GM19193 (cell line): ENCODE measurements around the gene PDGFC.

Experiments used
- POLR2A ChIP-seq: IDR thresholded peaks from 4 replicates; pipeline ENCODE4 v1.6.1; 2011; ENCODE audit not compliant: insufficient read depth, insufficient read length; ENCODE audit errors: extremely low read depth

PDGFC gene

DNA sequence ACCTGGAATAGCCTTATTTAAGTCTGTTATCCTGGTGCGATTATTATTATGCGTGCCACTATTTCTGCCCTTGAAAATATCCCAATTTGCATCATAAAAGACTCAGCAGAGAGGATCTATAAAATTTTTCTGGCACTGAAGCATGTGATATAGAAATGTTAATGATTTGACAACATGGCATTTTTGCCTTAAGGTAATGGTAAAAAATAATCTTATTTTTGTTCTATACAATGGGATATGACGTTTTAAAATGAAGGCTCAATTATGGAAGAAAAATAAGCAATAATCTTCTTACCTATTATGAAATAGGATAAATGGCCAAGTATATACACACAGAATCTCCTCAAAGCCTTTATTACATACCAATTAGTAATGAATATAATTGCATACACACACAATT, 113.5 kb downstream of the PDGFC start:
- no peak for TF ChIP-seq POLR2A

DNA sequence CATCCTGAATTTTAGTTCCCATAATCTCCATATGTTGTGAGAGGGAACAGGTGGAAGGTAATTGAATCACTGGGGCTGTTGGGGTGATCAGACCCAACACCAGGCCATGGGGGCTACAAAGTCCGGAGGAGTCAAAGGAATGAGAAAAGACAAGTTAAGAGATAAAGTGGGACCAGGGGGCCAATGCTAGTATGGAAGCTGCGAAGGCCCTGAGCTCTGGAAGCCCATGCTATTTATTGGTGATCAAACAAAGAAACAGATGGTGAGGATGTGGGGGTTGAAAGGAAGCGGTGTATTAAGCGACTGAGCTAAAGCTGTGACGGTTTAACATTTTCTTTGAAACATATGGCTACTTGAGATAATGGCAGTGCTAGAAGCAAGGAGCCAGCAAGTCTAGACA, 132.8 kb downstream of the PDGFC start:
- TF ChIP-seq POLR2A, result no peak

DNA sequence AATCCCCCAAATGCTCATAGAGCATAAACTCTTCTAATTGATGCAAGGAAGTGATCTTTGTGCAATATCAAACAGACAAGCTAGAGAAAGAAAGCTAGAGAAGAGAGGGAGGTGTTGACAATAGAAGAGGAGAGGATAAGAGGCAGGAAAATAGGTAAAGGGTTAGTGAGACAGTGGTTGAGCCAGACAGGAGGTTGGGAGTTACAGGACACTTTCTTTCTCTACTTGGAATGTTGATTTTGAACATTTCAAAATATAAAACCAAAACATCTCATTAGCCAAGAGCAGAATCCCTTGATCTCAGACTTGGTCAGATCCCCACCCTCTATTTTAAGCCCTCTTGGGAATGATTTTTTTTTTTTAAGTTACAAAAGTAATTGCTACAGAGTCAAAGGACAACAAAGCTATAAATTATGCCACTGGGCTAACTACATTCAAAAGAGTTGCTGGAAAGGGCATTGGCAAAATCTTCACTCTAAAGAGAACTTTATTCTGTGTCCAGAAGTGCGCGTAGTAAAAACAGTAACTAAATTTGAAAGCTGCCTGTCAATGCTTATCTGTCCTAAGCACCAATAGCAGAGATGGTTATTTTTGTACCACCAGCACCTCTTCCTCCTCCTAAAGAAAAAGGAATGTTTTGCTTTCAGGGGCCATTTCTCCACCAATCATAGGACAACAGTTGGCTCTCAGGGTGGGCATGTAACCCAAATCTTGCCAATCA, 133.8 kb downstream of the PDGFC start:
- TF ChIP-seq POLR2A, result no peak

DNA sequence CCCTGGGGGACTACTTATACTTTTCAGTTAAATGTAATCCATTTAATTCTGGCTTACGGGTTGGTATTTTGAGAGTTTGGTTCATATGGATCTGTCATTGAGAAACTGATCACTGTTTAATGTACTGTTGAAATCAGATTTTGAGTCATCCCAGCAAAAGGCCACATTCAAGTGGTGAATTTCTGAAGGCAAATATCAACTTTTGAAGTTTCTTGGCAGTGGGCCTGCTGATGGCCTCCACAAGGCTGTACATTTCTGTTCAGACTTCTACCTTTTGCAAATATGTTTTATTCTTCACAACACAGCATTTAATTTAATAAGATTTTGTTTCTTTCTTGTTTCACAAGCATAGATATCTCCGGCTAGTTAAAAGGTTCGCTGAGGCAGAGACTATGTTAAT, 138.7 kb downstream of the PDGFC start:
- TF ChIP-seq POLR2A, result no peak

DNA sequence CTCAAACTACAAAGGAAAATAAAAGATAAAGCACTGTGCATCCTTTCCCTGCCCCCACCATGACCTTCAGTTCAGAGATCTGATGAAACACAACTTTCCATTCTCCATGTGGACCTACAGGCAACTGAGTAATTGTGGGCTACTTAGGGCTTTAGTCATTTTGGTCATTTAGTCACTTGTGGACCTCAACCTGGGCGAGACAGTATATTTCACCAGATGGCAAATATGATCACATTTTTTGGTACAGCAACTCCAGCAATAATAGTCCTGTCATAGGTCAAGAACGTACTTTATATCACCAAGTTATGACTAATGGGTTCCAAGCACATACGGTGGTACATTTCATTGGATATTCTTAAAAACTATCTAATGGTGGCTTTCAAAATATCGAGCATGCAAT, 141.2 kb downstream of the PDGFC start:
- no peak for TF ChIP-seq POLR2A

DNA sequence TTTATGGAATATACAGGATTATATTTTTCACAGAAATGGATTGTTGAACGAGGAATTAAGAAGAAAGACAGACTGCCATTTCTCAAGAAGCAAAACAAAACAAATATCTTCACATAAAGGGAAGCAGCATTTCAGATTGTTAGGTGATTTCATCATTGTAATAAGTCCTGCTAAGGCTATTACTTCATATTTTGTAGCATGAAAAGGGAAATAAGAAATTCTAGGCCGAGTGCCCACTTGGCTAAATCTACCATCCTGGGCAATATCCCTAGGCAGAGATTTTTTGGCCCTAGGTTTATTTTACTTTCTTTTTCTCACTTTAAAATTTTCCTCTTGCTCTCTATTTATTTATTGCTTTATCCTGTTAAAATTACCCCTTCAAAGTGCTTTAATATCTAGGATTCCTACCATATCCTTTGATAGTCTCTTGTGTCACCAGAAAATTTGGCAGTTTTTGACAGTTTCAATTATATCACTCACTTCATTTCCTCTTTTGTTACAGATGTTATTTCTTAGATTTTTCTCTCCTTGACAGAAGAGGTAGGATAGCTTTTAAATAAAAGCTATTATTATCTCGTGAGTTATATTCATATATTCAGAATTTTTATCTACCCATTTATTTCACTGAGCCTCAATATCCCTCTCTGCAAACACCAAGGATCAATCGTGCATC, 142.3 kb downstream of the PDGFC start:
- TF ChIP-seq POLR2A, result no peak

DNA sequence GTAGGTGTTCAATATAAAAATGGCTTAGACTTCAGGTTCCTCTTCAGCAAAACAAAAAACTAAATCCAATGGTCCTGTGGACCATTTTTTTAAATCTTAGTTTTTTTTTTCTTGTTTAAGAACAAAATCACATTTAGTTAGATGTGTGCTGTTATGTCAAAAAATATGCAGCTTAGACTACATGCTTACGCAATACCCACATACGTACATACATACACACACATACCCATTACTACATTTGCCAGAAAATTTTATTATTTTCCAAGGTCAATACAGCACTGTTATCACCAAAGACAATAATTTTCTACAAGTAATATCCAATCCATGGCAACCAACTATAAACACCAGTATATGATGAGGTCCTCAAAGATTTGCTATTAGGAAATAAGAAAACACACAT, 144.1 kb downstream of the PDGFC start:
- no peak for TF ChIP-seq POLR2A

DNA sequence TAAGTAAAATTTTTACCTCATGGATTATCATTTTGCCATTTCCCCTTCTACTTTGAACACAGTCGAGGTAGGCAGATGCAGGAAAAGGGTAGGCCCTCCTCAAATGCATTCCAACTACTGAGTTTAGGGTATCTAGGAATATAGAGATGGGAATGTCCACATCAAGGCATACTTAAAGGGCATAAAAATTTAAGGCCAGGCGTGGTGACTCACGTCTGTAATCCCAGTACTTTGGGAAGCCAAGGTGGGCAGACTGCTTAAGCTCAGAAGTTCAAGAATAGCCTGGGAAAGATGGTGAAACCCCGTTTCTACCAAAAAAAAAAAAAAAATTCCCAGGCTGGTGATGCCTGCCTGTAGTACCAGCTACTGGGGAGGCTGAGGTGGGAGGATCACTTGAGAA, 146.5 kb downstream of the PDGFC start:
- TF ChIP-seq POLR2A, result no peak

DNA sequence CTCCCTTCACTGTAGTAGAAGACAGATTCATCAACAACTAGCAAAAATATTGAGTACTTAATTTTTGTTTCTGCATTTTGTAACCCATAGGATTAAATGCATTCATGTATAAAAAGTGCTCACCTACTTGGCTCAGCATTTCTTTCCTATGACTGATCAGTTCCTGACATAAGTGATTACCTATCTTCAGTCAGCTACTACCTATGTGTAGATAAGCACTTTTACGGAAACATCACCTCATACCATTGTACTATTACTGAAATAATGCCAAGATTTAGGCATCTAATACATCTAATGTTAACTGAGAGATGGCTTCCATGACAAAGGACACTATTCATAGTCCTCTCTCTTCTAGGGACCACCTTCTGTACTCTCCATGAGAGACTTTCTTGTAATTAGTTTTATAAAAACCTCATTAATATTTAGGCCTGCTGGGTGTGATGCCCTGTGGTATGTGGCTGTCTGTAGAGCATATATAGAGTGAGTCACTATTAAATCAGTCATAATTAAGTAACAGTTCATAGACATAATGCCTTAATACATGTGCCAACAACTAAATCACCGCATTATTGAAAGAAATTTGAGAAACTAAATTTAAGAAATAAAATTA, 147.0 kb downstream of the PDGFC start:
- TF ChIP-seq POLR2A, result no peak

DNA sequence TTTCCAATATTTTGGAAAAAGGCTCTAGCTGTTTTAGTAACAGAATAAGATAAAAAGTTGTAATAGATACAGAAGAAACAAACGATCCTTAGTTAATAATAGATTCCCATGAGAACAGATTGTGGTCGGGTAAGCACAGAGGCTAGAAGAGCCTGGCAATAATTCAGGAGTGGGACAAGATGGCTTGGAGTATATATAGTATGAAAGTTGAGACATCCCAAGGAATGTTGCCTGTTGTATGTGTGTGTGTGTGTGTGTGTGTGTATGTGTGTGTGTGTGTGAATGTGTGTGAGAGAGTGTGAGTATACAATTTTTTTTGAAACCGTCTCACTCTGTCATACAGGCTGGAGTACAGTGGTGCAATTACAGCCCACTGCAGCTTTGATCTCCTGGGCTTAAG, 150.7 kb downstream of the PDGFC start:
- TF ChIP-seq POLR2A, result no peak

DNA sequence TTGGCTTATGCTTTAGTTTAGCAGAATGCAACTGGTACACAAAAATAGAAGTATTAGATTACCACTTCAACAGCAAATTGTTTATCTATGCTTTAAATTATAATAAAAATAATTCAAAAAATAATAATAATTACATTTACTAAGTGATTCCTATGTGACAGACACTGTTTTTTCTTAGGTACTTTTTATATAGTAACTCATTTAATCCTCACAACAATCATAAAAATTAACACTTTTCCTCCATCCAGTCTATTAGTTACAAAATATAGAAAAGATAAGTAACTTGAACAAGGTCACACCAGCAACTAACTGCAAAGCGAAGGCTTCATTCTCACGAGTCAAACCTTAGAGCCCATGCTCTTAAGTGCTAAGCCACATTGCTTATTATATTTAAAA, 155.2 kb downstream of the PDGFC start:
- no peak for TF ChIP-seq POLR2A

DNA sequence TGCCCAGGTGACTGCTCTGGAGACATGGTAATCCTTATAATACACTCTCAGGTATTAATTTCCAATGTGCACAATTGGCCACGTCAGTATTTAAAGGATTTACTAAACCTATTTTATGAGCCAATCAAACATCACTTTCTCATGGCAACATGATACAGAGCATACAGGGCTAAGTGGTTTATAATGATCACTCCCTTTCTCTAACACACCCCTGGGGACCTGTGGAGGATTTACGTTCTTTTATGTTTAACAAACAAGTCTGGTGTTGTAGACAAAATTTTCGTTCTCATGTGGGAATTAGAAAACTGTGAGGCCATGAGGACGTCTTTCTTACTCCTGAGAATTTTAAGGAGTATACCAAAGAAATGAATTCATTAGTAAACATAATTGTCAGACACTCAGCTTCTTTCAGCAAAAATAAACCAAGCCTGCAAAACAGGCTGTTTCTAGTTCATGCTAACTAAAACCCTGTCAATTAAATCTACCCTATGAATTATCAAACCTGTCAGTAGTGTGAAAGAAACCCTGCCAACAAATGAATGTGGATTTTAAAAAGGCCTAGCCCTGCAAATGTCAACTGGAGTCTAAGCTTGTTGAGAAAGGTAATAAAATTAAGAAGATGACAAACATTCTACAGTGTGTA, 155.8 kb downstream of the PDGFC start:
- TF ChIP-seq POLR2A, result no peak

DNA sequence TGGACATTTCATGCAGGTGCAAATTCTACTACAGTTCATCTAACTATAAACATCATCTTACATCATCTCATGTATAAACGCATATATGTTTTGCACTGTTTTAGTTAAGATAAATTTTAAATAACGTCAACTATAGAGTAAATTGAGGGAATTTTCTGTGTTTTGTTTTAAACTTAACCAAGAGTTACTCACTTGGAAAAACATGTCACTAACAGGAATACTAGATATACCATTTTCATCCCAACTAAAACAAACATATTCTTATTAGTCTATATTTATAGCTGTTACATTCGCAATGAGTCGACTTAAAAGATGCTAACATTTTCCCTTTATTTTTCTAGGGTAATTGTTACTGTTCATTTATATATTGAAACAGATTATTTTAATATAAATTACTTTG, 159.6 kb downstream of the PDGFC start:
- TF ChIP-seq POLR2A, result no peak

DNA sequence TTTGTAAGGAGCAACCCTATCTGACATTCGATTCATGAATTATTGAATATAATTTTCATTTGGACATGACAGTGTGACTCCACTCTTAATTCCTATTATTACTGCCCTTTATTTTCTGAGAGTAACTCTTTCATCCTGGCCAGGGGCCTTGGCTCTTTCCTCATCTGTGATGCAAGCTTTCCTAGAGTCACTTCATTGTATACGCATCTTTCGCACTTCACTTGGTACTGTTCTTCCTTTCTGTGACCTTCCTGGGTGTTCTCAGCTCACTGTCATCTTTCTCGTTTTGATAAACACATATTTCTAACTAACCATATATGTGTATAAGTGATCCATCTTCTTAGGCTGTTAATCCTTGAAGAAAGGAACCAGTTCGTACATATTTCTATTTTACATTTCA, 160.3 kb downstream of the PDGFC start:
- no peak for TF ChIP-seq POLR2A

DNA sequence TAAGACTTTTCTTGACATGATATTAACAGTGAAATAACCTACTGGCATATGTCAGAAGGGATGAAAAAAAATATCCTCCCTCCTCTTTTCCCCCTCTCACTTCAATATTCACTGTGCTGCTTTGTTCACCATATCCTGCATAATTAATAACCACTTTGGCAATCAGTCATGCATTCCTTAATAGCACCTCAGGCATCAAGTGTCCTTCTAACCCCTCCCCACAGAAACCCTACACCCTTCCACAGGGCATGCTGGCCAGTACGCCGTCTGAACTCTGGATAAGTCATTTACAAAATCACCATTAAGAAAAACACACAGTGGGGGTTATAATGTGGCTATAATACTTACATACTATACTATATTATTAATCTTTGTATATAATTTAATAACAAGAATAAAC, 165.9 kb downstream of the PDGFC start:
- no peak for TF ChIP-seq POLR2A

DNA sequence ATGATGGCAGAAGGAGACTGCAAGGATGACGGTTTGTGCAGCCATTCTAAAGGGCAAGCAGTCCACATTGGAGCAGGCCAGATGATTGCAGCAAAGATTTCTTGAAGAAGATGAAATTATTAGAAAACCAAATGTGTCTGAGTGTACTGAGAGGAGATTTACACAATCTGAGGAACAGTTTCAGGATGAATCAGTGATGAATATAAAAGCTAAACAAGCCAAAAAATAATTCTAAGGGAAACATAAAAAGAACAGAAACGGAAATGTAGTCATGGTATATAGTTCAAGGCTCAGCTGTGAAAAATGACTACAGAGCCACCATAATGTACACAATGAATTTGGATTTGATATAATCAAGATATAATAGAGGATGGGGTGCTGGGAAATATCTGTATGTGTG, 168.5 kb downstream of the PDGFC start:
- TF ChIP-seq POLR2A, result no peak
